Measurements from ENCODE around the gene TUBB. TPM values are rescaled to one million over a fixed set of nuclear protein-coding genes. Genes with fewer than 3 reads are reported as not detected.
"Not testable (repeated sequence)": the region's sequence is repeated elsewhere in the genome, so short reads cannot be mapped to it uniquely, and the experiment has no call there.

Gene TUBB
- total RNA-seq, 1 donor from 2014 or later = 878 TPM

GRCh38 chr6:30717129-30717844, 2.9 kb upstream of the TUBB start, which contains the start of gene MDC1:
Gene MDC1 (minus strand): TSS chr6:30717281. CDS start chr6:30715175, 2,106 bp downstream.
- DNase-seq (ENCODE audit: extremely low read depth, low read depth, low spot score) = peak; percentile 98

DNA sequence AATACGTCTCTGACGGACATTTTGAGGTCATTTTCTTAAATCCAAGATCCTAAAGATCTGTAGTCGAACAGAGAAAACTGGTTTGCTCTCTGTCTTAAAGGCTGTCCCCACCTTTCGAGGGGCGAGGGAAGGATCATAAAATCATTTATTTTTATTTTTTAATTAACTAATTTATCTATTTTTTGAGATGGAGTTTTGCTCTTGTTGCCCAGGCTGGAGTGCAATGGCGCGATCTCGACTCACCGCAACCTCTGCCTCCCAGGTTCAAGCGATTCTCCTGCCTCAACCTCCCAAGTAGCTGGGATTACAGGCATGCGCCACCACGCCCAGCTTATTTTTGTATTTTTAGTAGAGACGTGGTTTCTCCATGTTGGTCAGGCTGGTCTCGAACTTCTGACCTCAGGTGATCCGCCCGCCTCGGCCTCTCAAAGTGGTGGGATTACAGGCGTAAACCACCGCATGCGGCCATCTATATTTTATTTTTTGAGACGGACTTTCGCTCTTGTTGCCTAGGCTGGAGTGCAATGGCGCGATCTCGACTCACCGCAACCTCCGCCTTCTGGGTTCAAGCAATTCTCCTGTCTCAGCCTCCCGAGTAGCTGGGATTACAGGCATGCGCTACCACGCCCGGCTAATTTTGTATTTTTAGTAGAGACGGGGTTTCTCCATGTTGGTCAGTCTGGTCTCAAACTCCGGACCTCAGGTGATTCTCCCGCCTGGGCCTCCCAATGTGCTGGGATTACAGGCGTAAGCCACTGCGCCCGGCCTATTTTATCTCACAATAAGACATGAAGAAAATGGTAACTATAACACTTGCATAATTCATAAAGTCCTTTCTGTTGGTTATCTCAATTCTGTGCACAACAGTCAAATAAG, 2.1 kb upstream of the TUBB start:
- DNase-seq (ENCODE audit: extremely low read depth, low read depth, low spot score) = not testable (repeated sequence)

- no peak for DNase-seq (ENCODE audit: extremely low read depth, low read depth, low spot score)
Measured at GRCh38 chr6:30719356-30719755, 796 bp upstream of the TUBB start.

- DNase-seq (ENCODE audit: extremely low read depth, low read depth, low spot score) = no peak
Measured at GRCh38 chr6:30720738-30721197, 616 bp downstream of the TUBB start.

GRCh38 chr6:30721198-30722024, 1.3 kb downstream of the TUBB start:
- DNase-seq (ENCODE audit: extremely low read depth, low read depth, low spot score) = no peak

- DNase-seq (ENCODE audit: extremely low read depth, low read depth, low spot score) = not testable (repeated sequence)
Measured at GRCh38 chr6:30722025-30722279, 1.8 kb downstream of the TUBB start.

DNA sequence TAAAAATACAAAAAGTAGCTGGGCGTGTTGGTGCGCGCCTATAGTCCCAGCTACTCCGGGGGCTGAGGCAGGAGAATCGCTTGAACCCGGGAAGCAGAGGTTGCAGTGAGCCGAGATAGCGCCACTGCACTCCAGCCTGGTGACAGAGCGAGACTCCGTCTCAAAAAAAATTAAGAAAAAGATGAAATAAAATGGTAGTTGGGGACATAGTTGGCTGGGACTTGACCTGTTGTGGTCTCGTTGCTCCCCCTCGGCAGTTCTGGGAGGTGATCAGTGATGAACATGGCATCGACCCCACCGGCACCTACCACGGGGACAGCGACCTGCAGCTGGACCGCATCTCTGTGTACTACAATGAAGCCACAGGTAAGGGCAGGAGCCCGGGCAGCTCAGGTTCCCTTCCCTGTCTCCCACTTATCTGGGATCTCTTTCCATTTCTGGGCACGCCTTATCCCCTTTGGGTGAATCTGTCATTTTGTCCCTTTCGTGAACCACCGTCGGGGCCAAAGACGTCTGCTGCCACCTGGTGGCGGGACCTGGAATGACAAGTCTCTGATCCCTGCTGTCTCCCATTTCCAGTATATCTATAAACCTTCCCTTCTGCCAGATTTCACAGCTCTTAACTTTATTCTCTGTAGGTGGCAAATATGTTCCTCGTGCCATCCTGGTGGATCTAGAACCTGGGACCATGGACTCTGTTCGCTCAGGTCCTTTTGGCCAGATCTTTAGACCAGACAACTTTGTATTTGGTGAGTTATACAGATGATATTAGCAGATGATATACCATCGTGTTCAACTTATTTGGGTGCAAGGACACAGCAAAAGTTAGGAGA, 2.3 kb downstream of the TUBB start:
- no peak for DNase-seq (ENCODE audit: extremely low read depth, low read depth, low spot score)

DNA sequence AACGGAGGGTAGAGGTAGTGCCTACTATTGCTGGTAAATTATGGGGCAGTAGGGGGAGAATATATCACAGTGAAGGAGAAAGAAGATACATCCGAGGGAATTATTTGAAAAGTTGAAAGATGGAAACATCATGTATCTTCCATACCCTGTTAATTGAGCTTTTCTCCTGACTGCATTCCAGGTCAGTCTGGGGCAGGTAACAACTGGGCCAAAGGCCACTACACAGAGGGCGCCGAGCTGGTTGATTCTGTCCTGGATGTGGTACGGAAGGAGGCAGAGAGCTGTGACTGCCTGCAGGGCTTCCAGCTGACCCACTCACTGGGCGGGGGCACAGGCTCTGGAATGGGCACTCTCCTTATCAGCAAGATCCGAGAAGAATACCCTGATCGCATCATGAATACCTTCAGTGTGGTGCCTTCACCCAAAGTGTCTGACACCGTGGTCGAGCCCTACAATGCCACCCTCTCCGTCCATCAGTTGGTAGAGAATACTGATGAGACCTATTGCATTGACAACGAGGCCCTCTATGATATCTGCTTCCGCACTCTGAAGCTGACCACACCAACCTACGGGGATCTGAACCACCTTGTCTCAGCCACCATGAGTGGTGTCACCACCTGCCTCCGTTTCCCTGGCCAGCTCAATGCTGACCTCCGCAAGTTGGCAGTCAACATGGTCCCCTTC, 3.1 kb downstream of the TUBB start:
- not testable (repeated sequence) for DNase-seq (ENCODE audit: extremely low read depth, low read depth, low spot score)

DNA sequence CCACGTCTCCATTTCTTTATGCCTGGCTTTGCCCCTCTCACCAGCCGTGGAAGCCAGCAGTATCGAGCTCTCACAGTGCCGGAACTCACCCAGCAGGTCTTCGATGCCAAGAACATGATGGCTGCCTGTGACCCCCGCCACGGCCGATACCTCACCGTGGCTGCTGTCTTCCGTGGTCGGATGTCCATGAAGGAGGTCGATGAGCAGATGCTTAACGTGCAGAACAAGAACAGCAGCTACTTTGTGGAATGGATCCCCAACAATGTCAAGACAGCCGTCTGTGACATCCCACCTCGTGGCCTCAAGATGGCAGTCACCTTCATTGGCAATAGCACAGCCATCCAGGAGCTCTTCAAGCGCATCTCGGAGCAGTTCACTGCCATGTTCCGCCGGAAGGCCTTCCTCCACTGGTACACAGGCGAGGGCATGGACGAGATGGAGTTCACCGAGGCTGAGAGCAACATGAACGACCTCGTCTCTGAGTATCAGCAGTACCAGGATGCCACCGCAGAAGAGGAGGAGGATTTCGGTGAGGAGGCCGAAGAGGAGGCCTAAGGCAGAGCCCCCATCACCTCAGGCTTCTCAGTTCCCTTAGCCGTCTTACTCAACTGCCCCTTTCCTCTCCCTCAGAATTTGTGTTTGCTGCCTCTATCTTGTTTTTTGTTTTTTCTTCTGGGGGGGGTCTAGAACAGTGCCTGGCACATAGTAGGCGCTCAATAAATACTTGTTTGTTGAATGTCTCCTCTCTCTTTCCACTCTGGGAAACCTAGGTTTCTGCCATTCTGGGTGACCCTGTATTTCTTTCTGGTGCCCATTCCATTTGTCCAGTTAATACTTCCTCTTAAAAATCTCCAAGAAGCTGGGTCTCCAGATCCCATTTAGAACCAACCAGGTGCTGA, 3.9 kb downstream of the TUBB start:
- not testable (repeated sequence) for DNase-seq (ENCODE audit: extremely low read depth, low read depth, low spot score)

DNA sequence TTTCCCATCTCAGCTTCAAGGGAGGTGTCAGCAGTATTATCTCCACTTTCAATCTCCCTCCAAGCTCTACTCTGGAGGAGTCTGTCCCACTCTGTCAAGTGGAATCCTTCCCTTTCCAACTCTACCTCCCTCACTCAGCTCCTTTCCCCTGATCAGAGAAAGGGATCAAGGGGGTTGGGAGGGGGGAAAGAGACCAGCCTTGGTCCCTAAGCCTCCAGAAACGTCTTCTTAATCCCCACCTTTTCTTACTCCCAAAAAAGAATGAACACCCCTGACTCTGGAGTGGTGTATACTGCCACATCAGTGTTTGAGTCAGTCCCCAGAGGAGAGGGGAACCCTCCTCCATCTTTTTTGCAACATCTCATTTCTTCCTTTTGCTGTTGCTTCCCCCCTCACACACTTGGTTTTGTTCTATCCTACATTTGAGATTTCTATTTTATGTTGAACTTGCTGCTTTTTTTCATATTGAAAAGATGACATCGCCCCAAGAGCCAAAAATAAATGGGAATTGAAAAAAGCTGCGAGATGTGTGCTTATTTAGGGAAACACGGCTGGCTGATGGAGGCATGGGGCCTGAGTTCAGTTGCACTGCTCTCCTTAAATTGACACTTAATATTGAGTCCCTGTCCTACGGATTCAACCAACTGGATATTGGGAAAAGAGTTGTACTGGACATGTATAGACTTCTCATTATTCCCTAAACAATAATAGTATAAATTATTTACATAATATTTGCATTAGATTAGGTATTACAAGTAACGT, 4.9 kb downstream of the TUBB start:
- no peak for DNase-seq (ENCODE audit: extremely low read depth, low read depth, low spot score)

DNA sequence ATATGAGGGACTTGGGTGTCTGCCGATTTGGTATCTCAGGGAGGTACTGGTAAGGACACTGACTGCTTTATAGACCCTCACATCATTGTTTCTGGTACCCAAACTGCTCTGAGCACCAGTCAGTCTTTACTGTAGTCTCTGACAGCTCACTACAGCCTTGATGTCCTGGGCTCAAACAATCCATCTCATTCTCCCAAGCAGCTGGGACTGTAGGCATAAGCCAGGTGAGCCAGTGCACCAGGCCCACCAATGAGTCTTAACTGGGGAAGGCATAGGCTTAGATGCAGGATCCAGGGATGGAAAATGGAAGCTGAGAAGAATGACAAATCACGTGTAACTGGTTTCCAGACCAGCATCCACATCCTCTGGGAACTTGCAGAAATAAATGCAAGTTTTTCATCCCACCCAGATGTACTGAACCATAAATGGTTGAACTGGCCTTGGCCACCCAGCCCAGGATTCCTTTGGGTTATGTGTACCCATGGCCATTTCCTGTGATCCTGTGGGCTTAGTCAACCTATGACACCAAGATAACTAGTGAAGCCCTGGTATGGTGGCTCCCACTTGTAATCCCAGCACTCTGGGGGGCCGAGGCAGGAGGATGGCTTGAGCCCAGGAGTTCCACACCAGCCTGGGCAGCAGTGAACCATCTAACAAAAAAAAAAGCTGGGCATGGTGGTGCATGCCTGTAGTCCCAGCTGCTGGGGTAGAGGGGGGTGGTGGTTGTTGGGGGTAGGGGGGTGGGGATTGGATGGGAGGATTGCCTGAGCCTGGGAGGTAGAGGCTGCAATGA, 5.8 kb downstream of the TUBB start:
- DNase-seq (ENCODE audit: extremely low read depth, low read depth, low spot score) = no peak

DNA sequence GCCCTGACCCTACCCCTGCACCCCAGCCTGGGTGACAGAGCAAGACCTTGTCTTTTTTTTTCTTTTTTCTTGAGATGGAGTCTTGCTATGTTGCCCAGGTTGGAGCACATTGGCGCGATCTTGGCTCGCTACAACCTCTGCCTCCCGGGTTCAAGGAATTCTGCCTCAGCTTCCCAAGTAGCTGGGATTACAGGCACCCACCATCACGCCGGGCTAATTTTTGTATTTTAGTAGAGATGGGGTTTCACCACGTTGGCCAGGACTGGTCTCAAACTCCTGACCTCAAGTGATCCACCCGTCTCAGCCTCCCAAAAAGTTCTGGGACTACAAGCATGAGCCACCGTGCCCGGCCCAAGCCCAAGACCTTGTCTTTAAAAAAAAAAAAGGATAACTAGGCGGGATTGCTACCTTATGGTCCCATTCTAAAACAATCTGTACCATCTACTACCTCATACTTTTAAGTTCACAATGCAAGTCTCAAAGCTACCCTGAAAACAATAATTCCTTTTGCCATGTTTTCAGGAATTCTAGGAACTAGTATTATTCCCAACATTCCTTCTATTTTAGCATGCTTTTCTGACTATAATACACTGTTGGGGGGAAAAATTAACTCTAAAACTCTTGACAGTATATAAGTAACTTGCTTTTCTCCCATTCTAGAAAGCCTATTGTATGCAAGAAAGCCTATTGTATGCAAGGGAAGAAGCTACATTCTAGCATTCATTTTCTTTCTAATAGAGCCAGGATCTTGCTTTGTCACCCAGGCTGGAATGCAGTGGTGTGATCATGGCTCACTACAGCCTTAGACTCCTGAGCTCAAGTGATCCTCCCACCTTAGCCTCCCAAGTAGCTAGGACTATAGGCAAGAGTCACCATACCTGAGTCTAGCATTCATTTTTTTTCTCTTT, 6.6 kb downstream of the TUBB start:
- DNase-seq (ENCODE audit: extremely low read depth, low read depth, low spot score) = no peak

GRCh38 chr6:30727920-30728553, 7.9 kb downstream of the TUBB start:
- no peak for DNase-seq (ENCODE audit: extremely low read depth, low read depth, low spot score)

GRCh38 chr6:30730601-30731435, 10.7 kb downstream of the TUBB start:
- DNase-seq (ENCODE audit: extremely low read depth, low read depth, low spot score) = no peak

Data from glomerular endothelial cell (primary cell).